Testis (tissue), 2 donors: ENCODE data around the gene SLC30A5.

Experiments used
- CTCF ChIP-seq, 3 experiments: fragments of 450-650 bp in 2 of 3; fragments of 200-600 bp in 1 of 3; sonication (generic) in 1 of 3; IDR thresholded peaks; one replicate each; pipeline ENCODE4 v1.5.1; 2016 to 2019; ENCODE audit warnings: antibody characterized with exemption in 3 of 3, mild to moderate bottlenecking in 2 of 3, moderate library complexity in 1 of 3
- POLR2A ChIP-seq: fragments of 450-650 bp; IDR thresholded peaks from one replicate; pipeline ENCODE4 v1.6.1; 2017; ENCODE audit warnings: antibody characterized with exemption, mild to moderate bottlenecking, moderate library complexity

- TF ChIP-seq CTCF (IDR thresholded peaks at IDR 0.05) (no peak), POLR2A (no peak)
Observed at GRCh38 chr5:69131304-69131703, 37.5 kb downstream of the SLC30A5 start.
